ENCODE results near the gene SPEN.
"Not testable (repeated sequence)": the region's sequence is repeated elsewhere in the genome, so short reads cannot be mapped to it uniquely, and the experiment has no call there.

DNA sequence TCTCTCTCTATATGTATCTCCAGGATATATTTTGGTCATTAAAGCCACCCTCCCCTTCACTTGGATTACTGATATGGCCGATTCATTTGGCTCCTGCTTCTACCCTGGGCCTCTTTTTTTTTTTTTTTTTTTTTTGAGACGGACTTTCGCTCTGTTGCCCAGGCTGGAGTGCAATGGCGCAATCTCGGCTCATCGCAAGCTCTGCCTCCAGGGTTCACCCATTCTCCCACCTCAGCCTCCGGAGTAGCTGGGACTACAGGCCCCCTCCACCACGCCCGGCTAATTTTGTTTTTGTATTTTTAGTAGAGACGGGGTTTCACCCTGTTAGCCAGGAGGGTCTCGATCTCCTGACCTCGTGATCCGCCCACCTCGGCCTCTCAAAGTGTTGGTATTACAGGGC lies 18.6 kb upstream of the SPEN start:
- TF ChIP-seq POLR2AphosphoS5 (IDR thresholded peaks at IDR 0.05; ENCODE audit: borderline replicate concordance, low read depth, low read length); EZH2 (IDR thresholded peaks at IDR 0.05); FOXP2 (optimal IDR thresholded peaks at IDR 0.05; ENCODE audit: control extremely low read depth, extremely low read length, insufficient read depth): not testable (repeated sequence)
